ENCODE results near the gene TMEM108.

The TMEM108 gene

DNA sequence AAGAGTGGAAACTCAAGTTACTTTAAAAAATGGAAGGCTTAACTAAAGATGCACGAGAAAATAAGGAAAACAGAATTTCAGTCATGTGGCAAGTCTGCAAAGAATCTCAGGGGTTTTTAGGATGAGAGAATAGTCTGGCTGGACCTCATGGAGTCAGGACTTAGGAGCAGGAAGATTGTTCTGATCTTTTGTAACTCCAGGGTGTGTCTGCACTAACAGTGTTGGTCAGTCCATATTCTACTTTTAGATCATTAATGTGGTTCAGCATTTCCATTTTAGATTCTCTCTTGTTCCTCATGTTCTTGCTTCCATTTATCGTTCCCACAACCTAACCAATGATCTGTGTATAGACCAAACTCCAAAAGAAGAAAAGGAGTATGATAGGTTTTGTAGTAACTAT is 15.3 kb downstream of the TMEM108 start:
- DNase-seq (ENCODE audit: low read depth in 2 of 3, low spot score in 1 of 3): no peak

- DNase-seq (ENCODE audit: low read depth in 2 of 3, low spot score in 1 of 3): no peak
Observed at GRCh38 chr3:133054586-133054985, 16.4 kb downstream of the TMEM108 start.

- DNase-seq (ENCODE audit: low read depth in 2 of 3, low spot score in 1 of 3): no peak
Observed at GRCh38 chr3:133055339-133055738, 17.1 kb downstream of the TMEM108 start.

DNA sequence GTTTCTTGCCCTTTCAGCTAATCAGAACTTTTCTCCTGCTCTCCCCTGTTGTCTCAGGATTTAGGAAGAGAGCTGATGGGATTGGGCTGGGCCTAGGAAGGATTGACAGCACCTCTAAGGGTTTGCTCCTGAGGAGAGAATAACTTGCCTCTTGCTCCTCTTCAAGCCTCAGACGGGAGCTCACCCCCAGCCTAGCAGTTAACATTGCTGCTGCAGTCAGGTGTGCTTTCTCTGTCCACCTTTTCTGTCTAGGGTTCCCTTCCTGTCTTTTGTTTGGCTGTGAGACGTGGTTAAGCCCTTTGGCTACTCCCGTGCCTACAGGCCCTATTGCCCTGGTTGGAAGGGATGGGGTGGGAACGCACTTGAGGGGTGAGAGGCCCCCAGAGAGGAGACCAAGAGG is 20.1 kb downstream of the TMEM108 start:
- DNase-seq (ENCODE audit: low read depth in 2 of 3, low spot score in 1 of 3): no peak

GRCh38 chr3:133058831-133059230 is 20.6 kb downstream of the TMEM108 start:
- DNase-seq (ENCODE audit: low read depth in 2 of 3, low spot score in 1 of 3): no peak

DNA sequence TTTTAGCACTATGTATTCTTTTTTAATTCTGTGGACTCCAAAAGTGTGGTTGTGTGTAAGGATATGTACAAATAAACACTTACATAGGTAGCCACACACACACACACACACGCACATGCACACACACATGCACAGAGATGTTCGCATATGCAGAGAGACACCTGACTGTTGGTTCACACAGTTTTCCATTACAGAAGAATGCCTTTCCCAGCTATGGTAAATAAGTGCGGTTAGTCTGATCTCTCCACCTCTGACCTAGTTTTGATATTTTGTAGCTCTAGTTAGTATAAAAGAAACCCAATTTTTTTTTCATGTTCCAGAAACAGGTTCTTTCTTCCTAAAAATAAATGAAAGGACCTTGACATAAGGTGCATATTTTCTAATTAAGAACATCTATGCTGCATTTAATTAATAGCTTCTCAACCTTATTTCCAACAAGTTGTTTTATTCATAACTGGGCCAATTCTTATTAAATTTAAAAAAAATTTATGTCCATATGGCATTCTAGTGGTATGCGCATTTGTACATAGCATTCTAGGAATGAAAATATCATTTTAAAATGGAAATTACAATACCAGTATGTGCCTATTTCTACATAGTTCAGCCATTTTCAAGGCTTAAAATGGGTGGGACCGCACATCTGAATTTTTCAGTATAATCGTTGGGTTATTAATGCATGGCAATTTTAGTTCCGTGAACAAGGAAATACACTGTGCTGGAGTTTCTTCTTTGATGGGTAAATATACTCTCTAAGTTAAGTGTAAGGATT is 27.2 kb downstream of the TMEM108 start:
- DNase-seq (ENCODE audit: low read depth in 2 of 3, low spot score in 1 of 3): no peak

DNA sequence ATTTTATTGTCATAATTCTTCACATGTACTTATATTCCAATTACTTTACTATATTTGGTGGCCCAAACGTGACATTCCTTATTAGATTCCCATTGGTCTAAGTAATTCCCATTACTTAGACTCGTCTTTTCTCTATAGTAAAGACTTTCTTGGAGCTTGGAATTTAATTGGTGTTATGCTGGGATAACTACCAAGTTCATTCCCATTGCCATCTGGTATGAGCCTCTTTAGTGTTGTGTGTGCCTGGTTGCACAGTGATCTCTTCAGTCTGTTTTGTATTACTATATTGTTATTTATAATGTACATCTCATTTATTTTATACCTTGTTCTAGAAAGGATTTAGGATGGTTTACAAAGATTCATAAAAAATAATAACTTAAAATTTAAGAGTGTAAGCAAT is 27.8 kb downstream of the TMEM108 start:
- no peak for DNase-seq (ENCODE audit: low read depth in 2 of 3, low spot score in 1 of 3)

DNA sequence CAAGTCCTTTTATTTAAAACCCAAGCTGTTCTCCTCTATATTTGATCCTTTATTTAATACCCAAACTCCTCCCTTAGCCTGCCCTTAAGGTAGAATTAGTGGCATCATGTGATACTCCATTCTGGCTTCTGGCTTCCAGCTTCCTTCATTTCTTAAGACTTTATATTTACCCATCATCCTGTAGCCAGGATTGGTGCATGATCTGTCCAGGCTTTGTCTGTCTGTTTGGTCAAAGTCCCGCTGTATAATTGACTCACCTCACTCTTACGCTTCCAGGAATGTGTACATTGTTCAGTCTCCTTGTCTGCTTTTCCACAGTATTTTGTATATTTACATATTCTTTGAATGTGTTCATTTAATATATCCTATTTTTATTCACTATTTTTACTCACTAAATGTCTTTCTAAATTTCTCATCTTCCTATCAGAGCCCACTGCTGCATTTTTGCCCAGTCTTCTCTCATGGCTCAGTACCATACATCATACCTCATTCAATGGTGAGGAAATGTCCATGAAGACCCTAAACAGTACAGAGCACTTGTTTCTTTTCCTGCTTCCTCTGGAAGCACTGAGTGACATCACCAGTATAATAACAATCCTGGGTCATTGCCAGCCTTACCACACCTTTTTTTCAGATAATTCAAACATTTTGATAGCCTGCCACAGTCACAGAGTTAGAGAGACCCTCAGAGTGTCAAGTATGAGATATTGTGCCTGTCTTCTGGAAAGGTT is 31.5 kb downstream of the TMEM108 start:
- no peak for DNase-seq (ENCODE audit: low read depth in 2 of 3, low spot score in 1 of 3)

GRCh38 chr3:133074977-133075376 is 36.8 kb downstream of the TMEM108 start:
- no peak for DNase-seq (ENCODE audit: low read depth in 2 of 3, low spot score in 1 of 3)

DNA sequence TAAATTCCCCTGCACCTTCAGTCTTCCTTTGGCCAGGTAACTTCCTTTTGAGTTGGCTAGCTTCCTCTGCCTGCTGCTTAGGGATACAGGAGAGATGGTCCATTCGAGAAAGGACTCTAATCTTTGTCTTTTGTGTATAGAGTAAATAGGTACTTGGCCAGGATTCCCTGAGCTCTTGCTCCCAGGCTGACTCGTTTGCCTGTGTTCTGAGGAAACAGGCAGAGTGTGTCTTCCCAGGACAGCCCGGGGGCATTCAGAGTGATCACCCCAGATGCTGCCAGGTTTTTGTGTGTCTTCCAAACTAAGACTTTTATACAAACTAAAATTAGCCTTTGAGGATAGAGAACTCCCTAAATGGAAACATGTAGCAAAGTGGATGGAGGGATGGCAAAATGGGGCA is 39.5 kb downstream of the TMEM108 start:
- no peak for DNase-seq (ENCODE audit: low read depth in 2 of 3, low spot score in 1 of 3)

GRCh38 chr3:133079621-133080020 is 41.4 kb downstream of the TMEM108 start:
- DNase-seq (ENCODE audit: low read depth in 2 of 3, low spot score in 1 of 3): no peak

- DNase-seq (ENCODE audit: low read depth in 2 of 3, low spot score in 1 of 3): no peak
Observed at GRCh38 chr3:133081016-133081415, 42.8 kb downstream of the TMEM108 start.

- no peak for DNase-seq (ENCODE audit: low read depth in 2 of 3, low spot score in 1 of 3)
Observed at GRCh38 chr3:133083395-133083794, 45.2 kb downstream of the TMEM108 start.

GRCh38 chr3:133089906-133090485 is 51.8 kb downstream of the TMEM108 start:
- no peak for DNase-seq (ENCODE audit: low read depth in 2 of 3, low spot score in 1 of 3)

DNA sequence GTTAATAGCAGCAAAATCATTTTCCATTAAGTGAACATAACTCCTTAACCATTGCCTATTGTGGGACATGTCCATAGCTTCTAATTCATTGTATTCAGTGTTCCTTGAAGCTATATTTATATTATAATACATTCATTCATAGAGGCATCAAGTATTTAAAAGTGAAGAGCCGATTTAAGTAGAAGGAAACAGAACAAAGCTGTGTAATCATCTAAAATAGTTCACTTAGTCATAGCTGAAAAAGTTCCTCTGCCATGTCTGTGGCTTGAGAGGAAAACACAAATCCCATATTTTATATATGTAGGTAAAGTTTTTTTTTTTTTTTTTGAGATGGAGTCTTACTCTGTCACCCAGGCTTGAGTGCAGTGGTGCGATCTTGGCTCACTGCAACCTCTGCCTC is 54.5 kb downstream of the TMEM108 start:
- DNase-seq (ENCODE audit: low read depth in 2 of 3, low spot score in 1 of 3): no peak

GRCh38 chr3:133093366-133093765 is 55.2 kb downstream of the TMEM108 start:
- no peak for DNase-seq (ENCODE audit: low read depth in 2 of 3, low spot score in 1 of 3)

GRCh38 chr3:133096900-133097613 is 58.9 kb downstream of the TMEM108 start:
- DNase-seq (ENCODE audit: low read depth in 2 of 3, low spot score in 1 of 3): no peak

DNA sequence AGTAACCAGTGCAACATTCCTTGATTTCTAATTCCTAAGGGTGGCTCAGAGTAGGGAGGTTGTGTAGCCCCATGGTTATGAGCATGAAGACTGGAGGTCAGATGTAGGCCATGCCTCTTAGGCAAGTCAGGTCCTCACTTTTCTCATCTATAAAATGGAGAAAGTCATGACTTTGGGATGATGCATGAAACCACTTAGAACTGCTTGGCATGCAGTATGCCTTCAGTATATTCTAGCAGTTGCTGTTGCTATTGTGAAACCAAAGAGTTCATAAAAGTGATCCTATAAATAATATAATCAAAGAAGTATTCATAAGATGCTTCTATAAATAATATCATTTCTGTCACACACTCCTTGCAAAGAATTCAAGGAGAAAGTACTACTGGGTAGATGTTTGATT is 65.5 kb downstream of the TMEM108 start:
- DNase-seq (ENCODE audit: low read depth in 2 of 3, low spot score in 1 of 3): no peak

- DNase-seq (ENCODE audit: low read depth in 2 of 3, low spot score in 1 of 3): no peak
Observed at GRCh38 chr3:133106169-133106568, 68.0 kb downstream of the TMEM108 start.

DNA sequence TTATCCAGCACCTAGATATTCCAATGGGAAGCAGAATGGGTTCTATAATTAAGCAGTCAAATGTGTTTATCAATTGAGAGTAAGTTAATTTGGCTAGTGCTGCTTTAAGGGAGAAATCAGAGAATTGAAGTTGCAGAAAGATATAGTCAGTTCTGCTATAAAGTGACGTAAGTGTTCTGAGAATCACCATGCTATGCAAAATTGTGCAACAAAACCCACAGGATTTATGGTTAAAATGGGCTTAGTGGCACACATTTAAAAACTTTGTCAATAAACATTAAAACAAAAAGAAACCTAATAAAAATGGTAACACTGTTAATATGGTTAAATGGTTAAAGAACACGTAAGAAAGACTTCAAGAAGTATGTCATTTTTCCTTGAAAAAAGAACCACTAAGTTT is 74.5 kb downstream of the TMEM108 start:
- DNase-seq (ENCODE audit: low read depth in 2 of 3, low spot score in 1 of 3): no peak

DNA sequence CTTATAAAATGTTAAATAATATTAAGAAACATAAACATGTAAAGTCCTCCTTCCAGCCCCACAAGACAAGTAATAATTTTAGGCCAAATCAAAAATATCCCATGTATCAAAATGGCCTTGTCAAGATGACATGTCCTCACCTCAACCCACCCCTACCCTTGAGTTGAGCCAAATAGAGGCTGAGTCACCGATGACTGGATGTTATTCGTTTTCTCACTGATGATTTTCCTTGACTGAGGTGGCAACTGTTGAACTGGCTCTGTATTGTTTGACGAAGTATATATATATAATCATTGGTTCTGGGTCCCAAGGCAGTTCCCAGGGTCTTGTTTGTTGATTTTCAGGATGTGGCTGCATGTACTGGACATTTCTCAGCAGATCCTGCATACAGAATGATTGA is 75.3 kb downstream of the TMEM108 start:
- no peak for DNase-seq (ENCODE audit: low read depth in 2 of 3, low spot score in 1 of 3)

Measured in stimulated activated CD4-positive, alpha-beta T cell treated with anti-CD3 and anti-CD28 coated beads, Interleukin-12 subunit alpha, Interleukin-12 subunit beta, amount 100 ng/mL, for 48 hours (primary cell).